ENCODE measurements around the gene SNRPA. TPM values are rescaled to one million over a fixed set of nuclear protein-coding genes. Genes with fewer than 3 reads are reported as not detected.
A peak's percentile ranks its signal among the peaks of the same experiment; 100 is the strongest.

Gene SNRPA
- total and polyA plus RNA-seq, 2 of the 13 experiments (the other 11 are each of a cell fraction or from before 2014, with no cell fraction given), result 59.6 to 162 TPM

- CTCF ChIA-PET (ENCODE audit: low intra/inter-chr PET ratio, low total read pairs), result interaction anchor here (0.7 to 1.6 kb wide), 2 partner anchors 62 to 63 kb away, joined by 3 to 4 read pairs; no protein-coding TSS in a partner anchor
- in situ Hi-C loops (cut with HindIII; ENCODE audit: extremely low pct_ligation_motif_present, low pct_unique_long_range_greater_than_20kb) (no loop called here), intact Hi-C loops (cut with micrococcal nuclease; ENCODE audit: unreplicated experiment) (loop anchor here (2.0 kb wide), 1 partner anchor 62 kb away; no protein-coding TSS in a partner anchor)
- POLR2A ChIA-PET, result interaction anchor here (0.7 to 2.2 kb wide), 9 partner anchors 10 to 54 kb away, joined by 3 to 9 read pairs (median 3); partner anchors contain the start of genes COQ8B, EGLN2, ITPKC and RAB4B
- Histone ChIP-seq H3K36me3 (replicated peaks in 1 of 2; ENCODE audit: control insufficient read depth in 1 of 2, insufficient read depth in 2 of 2, low read length in 2 of 2) (peaks cover 0 to 5% of the 10 kb centered on the region in 2 experiments; a peak in 2 of 5 replicates), H3K9me3 (ENCODE audit: low read length) (no peaks in the 10 kb centered on the region), H3K27me3 (ENCODE audit: control insufficient read depth in 1 of 2, insufficient read depth in 2 of 2, low read length in 2 of 2) (no peaks in the 10 kb centered on the region; a peak in 1 of 5 replicates), H3K4me1 (ENCODE audit: insufficient read depth, low read length) (peaks cover 42% of the 10 kb centered on the region), H2AFZ (ENCODE audit: low read length) (no peak overlapping the region), H4K20me1 (ENCODE audit: insufficient read depth, low read length) (no peaks in the 10 kb centered on the region), H3K27ac (ENCODE audit: extremely low read length, insufficient read depth, low read length) (peak overlapping the region; percentile 40), H3K79me2 (ENCODE audit: insufficient read depth, low read length) (peaks cover 8% of the 10 kb centered on the region), H3K4me3 (replicated peaks in 1 of 3; ENCODE audit: insufficient read depth in 1 of 3, low read depth in 2 of 3, low read length in 3 of 3) (peak overlapping the region in 1 of 3 experiments; percentile 26; a peak in 1 of 6 replicates), H3K4me2 (ENCODE audit: low read depth, low read length) (peak overlapping the region; percentile 61), H3K9ac (ENCODE audit: insufficient read depth, low read depth, low read length) (peak overlapping the region; percentile 45; the same call in 1 of the 2 replicates)
- FAIRE-seq (peak; percentile 36), ATAC-seq (peak; percentile 57), DNase-seq (ENCODE audit: low spot score) (peak; percentile 21)
- BruUV-seq (replicated peaks), result no TSS peak
- 54% methylated on average over 6 of the region's 17 CpGs for WGBS (ENCODE audit: low lambda C conversion rate)
- no peak for TF ChIP-seq KLF6 (CRISPR knock-in tag; IDR thresholded peaks at IDR 0.05)
- peak; percentile 45; the same call in 1 of the 2 replicates for TF ChIP-seq RAD21 (CRISPR knock-in tag; IDR thresholded peaks at IDR 0.05)
- no peak for TF ChIP-seq ZNF660 (CRISPR knock-in tag; IDR thresholded peaks at IDR 0.05; ENCODE audit: borderline replicate concordance, low read depth)
- TF ChIP-seq KDM5A (IDR thresholded peaks at IDR 0.05; ENCODE audit: borderline replicate concordance, low read length), result no peak
- TF ChIP-seq ARID4A (CRISPR knock-in tag; IDR thresholded peaks at IDR 0.05; ENCODE audit: borderline replicate concordance), result peak; percentile 26; the same call in 1 of the 2 replicates
- no peak for TF ChIP-seq BRF2 (CRISPR knock-in tag; IDR thresholded peaks at IDR 0.05)
- no peak for TF ChIP-seq ARID5B (CRISPR knock-in tag; IDR thresholded peaks at IDR 0.05)
- TF ChIP-seq ZBTB38 (CRISPR knock-in tag; IDR thresholded peaks at IDR 0.05), result peak; percentile 57; the same call in 1 of the 2 replicates
- TF ChIP-seq XRCC5 (optimal IDR thresholded peaks at IDR 0.05; ENCODE audit: low read length), result peak; percentile 22
- no peak for TF ChIP-seq ZNF432 (CRISPR knock-in tag; IDR thresholded peaks at IDR 0.05; ENCODE audit: borderline replicate concordance)
- TF ChIP-seq ZNF878 (CRISPR knock-in tag; IDR thresholded peaks at IDR 0.05), result 0 out of 2 replicates have a peak, but pooled peaks have one; percentile 2
- TF ChIP-seq ZNF501 (CRISPR knock-in tag; IDR thresholded peaks at IDR 0.05), result no peak
Observed at GRCh38 chr19:40744554-40745401, 6.2 kb upstream of the SNRPA start.

All from HepG2 (cell line).